Measurements from ENCODE around the gene SPEG. TPM values are rescaled to one million over a fixed set of nuclear protein-coding genes. Genes with fewer than 3 reads are reported as not detected.

The SPEG gene
- total RNA-seq, 1 donor from 2014 or later, result 80.5 TPM

GRCh38 chr2:219497495-219498279, 63.0 kb downstream of the SPEG start:
- peak; percentile 86 for DNase-seq (ENCODE audit: low spot score)

- peak; percentile 98 for DNase-seq (ENCODE audit: low spot score)
Measured at GRCh38 chr2:219498280-219499057, 63.8 kb downstream of the SPEG start, which contains the start of gene GMPPA. GMPPA (plus strand) TSS chr2:219498891; CDS start chr2:219499976, 1,085 bp downstream.

- no peak for DNase-seq (ENCODE audit: low spot score)
Measured at GRCh38 chr2:219499058-219499307, 64.3 kb downstream of the SPEG start.

GRCh38 chr2:219499555-219499954, 64.9 kb downstream of the SPEG start:
- DNase-seq (ENCODE audit: low spot score), result no peak

- no peak for DNase-seq (ENCODE audit: low spot score)
Measured at GRCh38 chr2:219500135-219500534, 65.5 kb downstream of the SPEG start.

GRCh38 chr2:219501849-219502248, 67.2 kb downstream of the SPEG start:
- no peak for DNase-seq (ENCODE audit: low spot score)

GRCh38 chr2:219502618-219503017, 68.0 kb downstream of the SPEG start:
- DNase-seq (ENCODE audit: low spot score), result no peak

GRCh38 chr2:219505585-219505984, 70.9 kb downstream of the SPEG start:
- no peak for DNase-seq (ENCODE audit: low spot score)

GRCh38 chr2:219506153-219506801, 71.6 kb downstream of the SPEG start:
- DNase-seq (ENCODE audit: low spot score), result no peak

GRCh38 chr2:219506802-219507526, 72.3 kb downstream of the SPEG start:
- no peak for DNase-seq (ENCODE audit: low spot score)

- no peak for DNase-seq (ENCODE audit: low spot score)
Measured at GRCh38 chr2:219507581-219508443, 73.2 kb downstream of the SPEG start.

GRCh38 chr2:219508444-219508734, 73.7 kb downstream of the SPEG start:
- no peak for DNase-seq (ENCODE audit: low spot score)

GRCh38 chr2:219508971-219509779, 74.5 kb downstream of the SPEG start:
- DNase-seq (ENCODE audit: low spot score), result no peak

- peak; percentile 45 for DNase-seq (ENCODE audit: low spot score)
Measured at GRCh38 chr2:219509780-219510511, 75.3 kb downstream of the SPEG start.

- DNase-seq (ENCODE audit: low spot score), result no peak
Measured at GRCh38 chr2:219510512-219511135, 76.0 kb downstream of the SPEG start.

- no peak for DNase-seq (ENCODE audit: low spot score)
Measured at GRCh38 chr2:219511547-219512325, 77.1 kb downstream of the SPEG start.

GRCh38 chr2:219512524-219513216, 78.0 kb downstream of the SPEG start:
- DNase-seq (ENCODE audit: low spot score), result no peak

GRCh38 chr2:219513787-219514186, 79.1 kb downstream of the SPEG start:
- no peak for DNase-seq (ENCODE audit: low spot score)

All from mucosa of gallbladder (tissue), 1 donor.